ENCODE measurements around the gene ZNF670.

Gene ZNF670

GRCh38 chr1:247107694-247108093 lies 29.1 kb upstream of the ZNF670 start:
- Histone ChIP-seq H3F3A (ENCODE audit: insufficient read depth) (no peaks in the 10 kb centered on the region), H3K4me2 (ENCODE audit: low read depth, low read length, poor library complexity, severe bottlenecking) (no peak overlapping the region), H3K9ac (ENCODE audit: low read length) (no peak overlapping the region), H2AFZ (ENCODE audit: low read depth, low read length, severe bottlenecking) (no peak overlapping the region), H3K27me3 (ENCODE audit: low read length) (no peaks in the 10 kb centered on the region), H3K79me2 (ENCODE audit: insufficient read depth, low read length) (peaks cover 13% of the 10 kb centered on the region), H3K9me2 (replicated peaks; ENCODE audit: insufficient read depth, low read length) (no peaks in the 10 kb centered on the region), H3K4me3 (ENCODE audit: insufficient read depth, low read length, poor library complexity, severe bottlenecking) (no peak overlapping the region), H4K20me1 (ENCODE audit: low read depth, low read length) (no peaks in the 10 kb centered on the region), H3K9me3 (ENCODE audit: insufficient read depth, low read length) (peaks cover 5% of the 10 kb centered on the region; the same call in 1 of the 2 replicates), H3K27ac (ENCODE audit: low read depth, low read length) (no peak overlapping the region), H3K36me3 (ENCODE audit: low read length) (peaks cover 4% of the 10 kb centered on the region)
- no peak for TF ChIP-seq EZH2phosphoT487 (conservative IDR thresholded peaks at IDR 0.05; ENCODE audit: low read length)
- TF ChIP-seq, protein P1, sequence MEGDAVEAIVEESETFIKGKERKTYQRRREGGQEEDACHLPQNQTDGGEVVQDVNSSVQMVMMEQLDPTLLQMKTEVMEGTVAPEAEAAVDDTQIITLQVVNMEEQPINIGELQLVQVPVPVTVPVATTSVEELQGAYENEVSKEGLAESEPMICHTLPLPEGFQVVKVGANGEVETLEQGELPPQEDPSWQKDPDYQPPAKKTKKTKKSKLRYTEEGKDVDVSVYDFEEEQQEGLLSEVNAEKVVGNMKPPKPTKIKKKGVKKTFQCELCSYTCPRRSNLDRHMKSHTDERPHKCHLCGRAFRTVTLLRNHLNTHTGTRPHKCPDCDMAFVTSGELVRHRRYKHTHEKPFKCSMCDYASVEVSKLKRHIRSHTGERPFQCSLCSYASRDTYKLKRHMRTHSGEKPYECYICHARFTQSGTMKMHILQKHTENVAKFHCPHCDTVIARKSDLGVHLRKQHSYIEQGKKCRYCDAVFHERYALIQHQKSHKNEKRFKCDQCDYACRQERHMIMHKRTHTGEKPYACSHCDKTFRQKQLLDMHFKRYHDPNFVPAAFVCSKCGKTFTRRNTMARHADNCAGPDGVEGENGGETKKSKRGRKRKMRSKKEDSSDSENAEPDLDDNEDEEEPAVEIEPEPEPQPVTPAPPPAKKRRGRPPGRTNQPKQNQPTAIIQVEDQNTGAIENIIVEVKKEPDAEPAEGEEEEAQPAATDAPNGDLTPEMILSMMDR (IDR thresholded peaks at IDR 0.05; ENCODE audit: insufficient read depth, low read length, poor library complexity, severe bottlenecking): no peak

DNA sequence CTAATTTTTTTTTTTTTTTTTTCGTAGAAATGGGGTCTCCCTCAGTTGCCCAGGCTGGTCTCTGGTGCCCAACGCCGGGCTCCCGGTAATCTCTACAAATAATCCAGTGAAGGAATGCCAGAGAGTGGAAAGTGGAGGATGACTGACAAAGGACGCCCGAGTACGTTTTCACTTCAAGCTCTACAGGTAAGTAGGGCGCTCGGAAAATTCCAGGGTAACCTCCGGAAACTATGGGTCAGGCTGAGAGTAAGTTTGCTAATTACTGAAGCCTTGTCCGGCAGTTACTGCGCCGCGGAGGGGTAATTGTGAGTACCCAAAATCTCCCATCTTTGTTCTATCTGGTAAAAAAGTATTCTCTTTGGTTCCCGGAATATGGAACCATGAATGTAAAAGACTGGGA lies 27.4 kb upstream of the ZNF670 start:
- Histone ChIP-seq H3K27me3 (ENCODE audit: low read length) (no peaks in the 10 kb centered on the region), H2AFZ (ENCODE audit: low read depth, low read length, severe bottlenecking) (no peak overlapping the region), H3K9me2 (replicated peaks; ENCODE audit: insufficient read depth, low read length) (no peaks in the 10 kb centered on the region), H3K36me3 (ENCODE audit: low read length) (peaks cover 22% of the 10 kb centered on the region), H3F3A (ENCODE audit: insufficient read depth) (no peaks in the 10 kb centered on the region), H3K79me2 (ENCODE audit: insufficient read depth, low read length) (peaks cover 28% of the 10 kb centered on the region), H3K9ac (ENCODE audit: low read length) (no peak overlapping the region), H4K20me1 (ENCODE audit: low read depth, low read length) (no peaks in the 10 kb centered on the region), H3K9me3 (ENCODE audit: insufficient read depth, low read length) (peaks cover 19% of the 10 kb centered on the region; the same call in 1 of the 2 replicates), H3K27ac (ENCODE audit: low read depth, low read length) (no peak overlapping the region), H3K4me3 (ENCODE audit: insufficient read depth, low read length, poor library complexity, severe bottlenecking) (no peak overlapping the region), H3K4me2 (ENCODE audit: low read depth, low read length, poor library complexity, severe bottlenecking) (no peak overlapping the region)
- no peak for TF ChIP-seq EZH2phosphoT487 (conservative IDR thresholded peaks at IDR 0.05; ENCODE audit: low read length)
- TF ChIP-seq, protein P1 (IDR thresholded peaks at IDR 0.05; ENCODE audit: insufficient read depth, low read length, poor library complexity, severe bottlenecking): no peak

DNA sequence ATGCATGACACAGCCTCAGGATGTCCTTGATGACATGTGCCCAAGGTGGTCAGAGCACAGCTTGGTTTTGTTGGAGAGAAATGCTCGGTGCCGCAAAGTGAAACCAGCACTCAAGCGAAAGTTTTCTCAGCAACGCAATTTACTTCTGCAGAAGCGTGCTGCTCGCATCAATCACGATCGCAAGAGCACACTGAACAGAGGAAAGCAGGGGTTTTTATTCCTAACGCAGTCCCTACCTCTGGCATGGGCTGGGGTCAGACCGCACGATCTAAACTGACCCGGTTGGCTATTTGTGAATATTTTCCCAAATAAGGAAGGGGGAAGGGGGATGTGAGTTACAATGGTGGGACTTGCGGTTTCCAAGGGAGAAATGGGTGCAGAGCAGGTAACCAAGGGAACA lies 26.4 kb upstream of the ZNF670 start:
- H3K4me3 ChIP-seq (ENCODE audit: insufficient read depth, low read length, poor library complexity, severe bottlenecking): peak overlapping the region; percentile 99

More for the DNA sequence above, 26.4 kb upstream of the ZNF670 start:
- no peaks in the 10 kb centered on the region for H4K20me1 ChIP-seq (ENCODE audit: low read depth, low read length)
- H3K9ac ChIP-seq (ENCODE audit: low read length): no peak overlapping the region
- H3K27me3 ChIP-seq (ENCODE audit: low read length): no peaks in the 10 kb centered on the region
- H3F3A ChIP-seq (ENCODE audit: insufficient read depth): no peaks in the 10 kb centered on the region
- H3K36me3 ChIP-seq (ENCODE audit: low read length): peaks cover 31% of the 10 kb centered on the region
- H2AFZ ChIP-seq (ENCODE audit: low read depth, low read length, severe bottlenecking): peak overlapping the region; percentile 80
- TF ChIP-seq, protein P1 (IDR thresholded peaks at IDR 0.05; ENCODE audit: insufficient read depth, low read length, poor library complexity, severe bottlenecking): no peak
- TF ChIP-seq EZH2phosphoT487 (conservative IDR thresholded peaks at IDR 0.05; ENCODE audit: low read length): no peak
- H3K9me2 ChIP-seq (replicated peaks; ENCODE audit: insufficient read depth, low read length): no peaks in the 10 kb centered on the region
- peaks cover 28% of the 10 kb centered on the region for H3K79me2 ChIP-seq (ENCODE audit: insufficient read depth, low read length)
- H3K9me3 ChIP-seq (ENCODE audit: insufficient read depth, low read length): peaks cover 26% of the 10 kb centered on the region; the same call in 1 of the 2 replicates
- no peak overlapping the region for H3K27ac ChIP-seq (ENCODE audit: low read depth, low read length)
- peak overlapping the region; percentile 55 for H3K4me2 ChIP-seq (ENCODE audit: low read depth, low read length, poor library complexity, severe bottlenecking)

Data from SU-DHL-6 (cell line).